Measurements from ENCODE around the gene HEATR9. TPM values are rescaled to one million over a fixed set of nuclear protein-coding genes. Genes with fewer than 3 reads are reported as not detected.
A peak's percentile ranks its signal among the peaks of the same experiment; 100 is the strongest.

HEATR9 gene
- total RNA-seq, 4 donors from 2014 or later = 0.15 TPM; not detected in 3

- Histone ChIP-seq H3K4me1 (peaks cover 0 to 8% (median 0%) of the 10 kb centered on the region in 3 donors), H3K4me3 (no peak overlapping the region), H3K36me3 (no peaks in the 10 kb centered on the region), H3K27me3 (peaks cover 0 to under 1% (median 0%) of the 10 kb centered on the region in 4 donors), H3K27ac (no peak overlapping the region), H3K9me3 (no peaks in the 10 kb centered on the region)
- no peak for DNase-seq
- 86 to 91% methylated on average over 7 of the region's 7 CpGs for WGBS, 2 donors
- intact Hi-C loops (cut with DNase I) = no loop called here
- TF ChIP-seq, protein P1, sequence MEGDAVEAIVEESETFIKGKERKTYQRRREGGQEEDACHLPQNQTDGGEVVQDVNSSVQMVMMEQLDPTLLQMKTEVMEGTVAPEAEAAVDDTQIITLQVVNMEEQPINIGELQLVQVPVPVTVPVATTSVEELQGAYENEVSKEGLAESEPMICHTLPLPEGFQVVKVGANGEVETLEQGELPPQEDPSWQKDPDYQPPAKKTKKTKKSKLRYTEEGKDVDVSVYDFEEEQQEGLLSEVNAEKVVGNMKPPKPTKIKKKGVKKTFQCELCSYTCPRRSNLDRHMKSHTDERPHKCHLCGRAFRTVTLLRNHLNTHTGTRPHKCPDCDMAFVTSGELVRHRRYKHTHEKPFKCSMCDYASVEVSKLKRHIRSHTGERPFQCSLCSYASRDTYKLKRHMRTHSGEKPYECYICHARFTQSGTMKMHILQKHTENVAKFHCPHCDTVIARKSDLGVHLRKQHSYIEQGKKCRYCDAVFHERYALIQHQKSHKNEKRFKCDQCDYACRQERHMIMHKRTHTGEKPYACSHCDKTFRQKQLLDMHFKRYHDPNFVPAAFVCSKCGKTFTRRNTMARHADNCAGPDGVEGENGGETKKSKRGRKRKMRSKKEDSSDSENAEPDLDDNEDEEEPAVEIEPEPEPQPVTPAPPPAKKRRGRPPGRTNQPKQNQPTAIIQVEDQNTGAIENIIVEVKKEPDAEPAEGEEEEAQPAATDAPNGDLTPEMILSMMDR (IDR thresholded peaks at IDR 0.05) = no peak
- no peak for TF ChIP-seq POLR2A (IDR thresholded peaks at IDR 0.05)
Measured at GRCh38 chr17:35894206-35894605, 25.5 kb upstream of the HEATR9 start.

GRCh38 chr17:35893751-35894150 is 25.1 kb upstream of the HEATR9 start:
- 92 to 96% methylated on average over 4 of the region's 4 CpGs for WGBS, 2 donors
- no peak for DNase-seq
- Histone ChIP-seq H3K4me3 (no peak overlapping the region), H3K4me1 (peaks cover 0 to 8% (median 0%) of the 10 kb centered on the region in 3 donors), H3K27ac (no peak overlapping the region), H3K36me3 (no peaks in the 10 kb centered on the region), H3K27me3 (no peaks in the 10 kb centered on the region), H3K9me3 (no peaks in the 10 kb centered on the region)
- TF ChIP-seq, protein P1 (IDR thresholded peaks at IDR 0.05) = no peak
- TF ChIP-seq POLR2A (IDR thresholded peaks at IDR 0.05) = no peak
- intact Hi-C loops (cut with DNase I) = no loop called here

- DNase-seq = no peak
- Histone ChIP-seq H3K27me3 (no peaks in the 10 kb centered on the region), H3K27ac (peak overlapping the region in 1 of 4 donors; percentile 3), H3K4me3 (no peak overlapping the region), H3K9me3 (no peaks in the 10 kb centered on the region), H3K4me1 (peaks cover 0 to 8% (median 0%) of the 10 kb centered on the region in 3 donors), H3K36me3 (no peaks in the 10 kb centered on the region)
- 8 to 21% methylated on average over 5 to 6 of the region's 6 CpGs for WGBS, 2 donors
- intact Hi-C loops (cut with DNase I) = no loop called here
- TF ChIP-seq, protein P1 (IDR thresholded peaks at IDR 0.05) = no peak
- no peak for TF ChIP-seq POLR2A (IDR thresholded peaks at IDR 0.05)
Measured at GRCh38 chr17:35892091-35893035, 23.7 kb upstream of the HEATR9 start.

DNA sequence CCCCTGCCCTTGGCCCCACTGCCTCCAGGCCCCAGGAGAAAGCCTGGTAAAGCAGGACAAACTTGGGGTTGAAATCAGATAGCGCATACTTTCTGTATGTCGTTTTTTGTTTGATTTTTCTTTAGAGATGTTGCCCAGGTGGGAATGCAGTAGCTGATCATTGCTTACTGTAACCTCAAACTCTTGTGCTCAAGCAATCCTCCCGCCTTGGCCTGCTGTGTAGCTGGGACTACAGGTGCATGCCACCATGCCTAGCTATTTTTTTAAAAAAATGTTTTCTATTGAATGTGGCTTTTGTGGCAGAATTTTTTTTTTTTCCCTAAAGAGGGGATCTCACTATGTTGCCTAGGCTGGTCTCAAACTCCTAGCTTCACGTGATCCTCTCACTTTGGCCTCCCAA is 22.6 kb upstream of the HEATR9 start:
- H3K27ac ChIP-seq = no peak overlapping the region

GRCh38 chr17:35890774-35891155 is 22.1 kb upstream of the HEATR9 start:
- DNase-seq = no peak
- no peaks in the 10 kb centered on the region for H3K27me3 ChIP-seq
- no peaks in the 10 kb centered on the region for H3K9me3 ChIP-seq
- 65 to 68% methylated on average over 3 to 4 of the region's 4 CpGs for WGBS, 2 donors
- TF ChIP-seq, protein P1 (IDR thresholded peaks at IDR 0.05) = no peak
- TF ChIP-seq POLR2A (IDR thresholded peaks at IDR 0.05) = no peak
- intact Hi-C loops (cut with DNase I) = no loop called here
- no peak overlapping the region for H3K4me3 ChIP-seq
- H3K27ac ChIP-seq = no peak overlapping the region
- no peaks in the 10 kb centered on the region for H3K36me3 ChIP-seq
- peaks cover 0 to 8% (median 0%) of the 10 kb centered on the region in 3 donors for H3K4me1 ChIP-seq

More for the DNA sequence above, 22.6 kb upstream of the HEATR9 start:
- no peaks in the 10 kb centered on the region for H3K36me3 ChIP-seq
- no peaks in the 10 kb centered on the region for H3K9me3 ChIP-seq
- intact Hi-C loops (cut with DNase I) = no loop called here
- TF ChIP-seq POLR2A (IDR thresholded peaks at IDR 0.05) = no peak
- WGBS, 2 donors = 83 to 86% methylated on average over 4 of the region's 4 CpGs
- peaks cover 0 to 8% (median 0%) of the 10 kb centered on the region in 3 donors for H3K4me1 ChIP-seq
- no peak overlapping the region for H3K4me3 ChIP-seq
- H3K27me3 ChIP-seq = no peaks in the 10 kb centered on the region
- DNase-seq = no peak

Data from esophagus squamous epithelium (tissue), 5 donors.